HepG2 (cell line): ENCODE measurements around the gene KLHL7. TPM values are rescaled to one million over a fixed set of nuclear protein-coding genes. Genes with fewer than 3 reads are reported as not detected.

ENCODE experiments used
- FOXC1 ChIP-seq: sonication (generic); formaldehyde crosslinking; IDR thresholded peaks from 2 replicates; pipeline ENCODE4 v1.8.0; 2022; ENCODE audit warnings: mild to moderate bottlenecking, missing genetic modification reagents, borderline replicate concordance
- MED13 ChIP-seq: sonication (generic); formaldehyde crosslinking; IDR thresholded peaks from 2 replicates; pipeline ENCODE4 v1.5.0; 2020; ENCODE audit warnings: missing genetic modification reagents
- NFKB2 ChIP-seq: sonication (generic); formaldehyde crosslinking; IDR thresholded peaks from 2 replicates; pipeline ENCODE4 v1.4.0; 2020; ENCODE audit warnings: missing genetic modification reagents, borderline replicate concordance
- RARG ChIP-seq: sonication (generic); formaldehyde crosslinking; IDR thresholded peaks from 2 replicates; pipeline ENCODE4 v1.4.0; 2020; ENCODE audit warnings: low read depth, mild to moderate bottlenecking, missing genetic modification reagents
- polyA plus RNA-seq, 8 experiments: library from polyadenylated mRNA; depleted of rRNA in 3 of 8; stranded (reverse) in 7 of 8; unstranded in 1 of 8; fragments of >200 nt; fragmentation: Illumina TruSeq in 4 of 8; extraction: Trizol in 4 of 8; gene quantifications; 2 replicates each; pipeline versions ENCODE4 v1.2.1 to v1.2.3, GENCODE V29; 2011 to 2016; ENCODE audit warnings: low read depth in 4 of 8, missing spikeins in 1 of 8, mixed read lengths in 1 of 8; ENCODE audit not compliant: insufficient read depth in 1 of 8
- total RNA-seq, 5 experiments: library from RNA; depleted of rRNA; stranded (reverse); fragments of >200 nt; fragmentation: Illumina TruSeq; extraction: Trizol; gene quantifications; 2 replicates each; pipeline ENCODE4 v1.2.3, GENCODE V29; 2016; ENCODE audit warnings: low read depth in 1 of 5
- TF ChIP-seq, protein P1 (sequence below): sonication (generic); formaldehyde crosslinking; IDR thresholded peaks from 2 replicates; pipeline ENCODE4 v1.5.0; 2020; ENCODE audit warnings: mild to moderate bottlenecking, missing genetic modification reagents
- TF ChIP-seq, protein P2 (sequence below): sonication (generic); formaldehyde crosslinking; IDR thresholded peaks from 2 replicates; pipeline ENCODE4 v1.4.0; 2020; ENCODE audit warnings: missing genetic modification reagents
- TF ChIP-seq, protein P3 (sequence below): sonication (generic); formaldehyde crosslinking; IDR thresholded peaks from 2 replicates; pipeline ENCODE4 v1.4.0; 2020; ENCODE audit warnings: missing genetic modification reagents, borderline replicate concordance
- TF ChIP-seq, protein P4 (sequence below): sonication (generic); formaldehyde crosslinking; IDR thresholded peaks from 2 replicates; pipeline ENCODE4 v1.5.1; 2020; ENCODE audit warnings: mild to moderate bottlenecking, moderate library complexity, missing genetic modification reagents
- TF ChIP-seq, protein P5 (sequence below): IDR thresholded peaks from 2 replicates; pipeline ENCODE4 v1.6.1; 2018; ENCODE audit warnings: missing genetic modification reagents, mild to moderate bottlenecking, missing compliant biosample characterization
- TF ChIP-seq, protein P6 (sequence below), 2 experiments: IDR thresholded peaks; 2 replicates each; pipeline ENCODE4 v1.6.1; 2011 to 2012; ENCODE audit warnings: low read length in 2 of 2, borderline replicate concordance in 1 of 2, low read depth in 1 of 2, mild to moderate bottlenecking in 1 of 2, moderate library complexity in 1 of 2

Gene KLHL7
- total and polyA plus RNA-seq, 2 of the 13 experiments (the other 11 are each of a cell fraction or from before 2014, with no cell fraction given) = 16.2 to 34.4 TPM

DNA sequence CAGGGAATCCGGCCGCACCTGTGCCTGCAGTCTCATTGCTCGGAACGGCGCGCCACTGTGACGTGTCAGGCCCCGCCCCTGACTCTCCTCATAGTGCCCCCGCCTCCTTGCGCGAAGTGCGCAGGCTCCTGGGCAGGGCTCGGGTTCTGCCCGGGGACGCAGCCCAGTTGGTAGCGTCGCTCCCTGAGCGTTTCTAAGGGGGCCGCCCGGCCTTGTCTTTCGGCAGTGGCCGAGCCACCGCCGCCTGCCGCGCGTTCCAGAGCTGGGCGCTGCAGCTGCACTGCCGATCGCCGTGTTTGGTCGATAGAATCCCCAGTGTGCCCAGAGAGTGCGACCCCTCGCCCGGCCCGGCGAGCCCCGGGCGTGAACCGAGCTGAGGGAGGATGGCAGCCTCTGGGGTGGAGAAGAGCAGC is at the start of gene KLHL7 (continued):
- TF ChIP-seq, protein P1, sequence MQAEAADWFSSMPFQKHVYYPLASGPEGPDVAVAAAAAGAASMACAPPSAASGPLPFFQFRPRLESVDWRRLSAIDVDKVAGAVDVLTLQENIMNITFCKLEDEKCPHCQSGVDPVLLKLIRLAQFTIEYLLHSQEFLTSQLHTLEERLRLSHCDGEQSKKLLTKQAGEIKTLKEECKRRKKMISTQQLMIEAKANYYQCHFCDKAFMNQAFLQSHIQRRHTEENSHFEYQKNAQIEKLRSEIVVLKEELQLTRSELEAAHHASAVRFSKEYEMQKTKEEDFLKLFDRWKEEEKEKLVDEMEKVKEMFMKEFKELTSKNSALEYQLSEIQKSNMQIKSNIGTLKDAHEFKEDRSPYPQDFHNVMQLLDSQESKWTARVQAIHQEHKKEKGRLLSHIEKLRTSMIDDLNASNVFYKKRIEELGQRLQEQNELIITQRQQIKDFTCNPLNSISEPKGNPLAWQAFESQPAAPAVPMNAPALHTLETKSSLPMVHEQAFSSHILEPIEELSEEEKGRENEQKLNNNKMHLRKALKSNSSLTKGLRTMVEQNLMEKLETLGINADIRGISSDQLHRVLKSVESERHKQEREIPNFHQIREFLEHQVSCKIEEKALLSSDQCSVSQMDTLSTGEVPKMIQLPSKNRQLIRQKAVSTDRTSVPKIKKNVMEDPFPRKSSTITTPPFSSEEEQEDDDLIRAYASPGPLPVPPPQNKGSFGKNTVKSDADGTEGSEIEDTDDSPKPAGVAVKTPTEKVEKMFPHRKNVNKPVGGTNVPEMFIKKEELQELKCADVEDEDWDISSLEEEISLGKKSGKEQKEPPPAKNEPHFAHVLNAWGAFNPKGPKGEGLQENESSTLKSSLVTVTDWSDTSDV = no peak
- TF ChIP-seq, protein P2, sequence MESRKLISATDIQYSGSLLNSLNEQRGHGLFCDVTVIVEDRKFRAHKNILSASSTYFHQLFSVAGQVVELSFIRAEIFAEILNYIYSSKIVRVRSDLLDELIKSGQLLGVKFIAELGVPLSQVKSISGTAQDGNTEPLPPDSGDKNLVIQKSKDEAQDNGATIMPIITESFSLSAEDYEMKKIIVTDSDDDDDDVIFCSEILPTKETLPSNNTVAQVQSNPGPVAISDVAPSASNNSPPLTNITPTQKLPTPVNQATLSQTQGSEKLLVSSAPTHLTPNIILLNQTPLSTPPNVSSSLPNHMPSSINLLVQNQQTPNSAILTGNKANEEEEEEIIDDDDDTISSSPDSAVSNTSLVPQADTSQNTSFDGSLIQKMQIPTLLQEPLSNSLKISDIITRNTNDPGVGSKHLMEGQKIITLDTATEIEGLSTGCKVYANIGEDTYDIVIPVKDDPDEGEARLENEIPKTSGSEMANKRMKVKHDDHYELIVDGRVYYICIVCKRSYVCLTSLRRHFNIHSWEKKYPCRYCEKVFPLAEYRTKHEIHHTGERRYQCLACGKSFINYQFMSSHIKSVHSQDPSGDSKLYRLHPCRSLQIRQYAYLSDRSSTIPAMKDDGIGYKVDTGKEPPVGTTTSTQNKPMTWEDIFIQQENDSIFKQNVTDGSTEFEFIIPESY (CRISPR knock-in tag) = no peak
- TF ChIP-seq, protein P3, sequence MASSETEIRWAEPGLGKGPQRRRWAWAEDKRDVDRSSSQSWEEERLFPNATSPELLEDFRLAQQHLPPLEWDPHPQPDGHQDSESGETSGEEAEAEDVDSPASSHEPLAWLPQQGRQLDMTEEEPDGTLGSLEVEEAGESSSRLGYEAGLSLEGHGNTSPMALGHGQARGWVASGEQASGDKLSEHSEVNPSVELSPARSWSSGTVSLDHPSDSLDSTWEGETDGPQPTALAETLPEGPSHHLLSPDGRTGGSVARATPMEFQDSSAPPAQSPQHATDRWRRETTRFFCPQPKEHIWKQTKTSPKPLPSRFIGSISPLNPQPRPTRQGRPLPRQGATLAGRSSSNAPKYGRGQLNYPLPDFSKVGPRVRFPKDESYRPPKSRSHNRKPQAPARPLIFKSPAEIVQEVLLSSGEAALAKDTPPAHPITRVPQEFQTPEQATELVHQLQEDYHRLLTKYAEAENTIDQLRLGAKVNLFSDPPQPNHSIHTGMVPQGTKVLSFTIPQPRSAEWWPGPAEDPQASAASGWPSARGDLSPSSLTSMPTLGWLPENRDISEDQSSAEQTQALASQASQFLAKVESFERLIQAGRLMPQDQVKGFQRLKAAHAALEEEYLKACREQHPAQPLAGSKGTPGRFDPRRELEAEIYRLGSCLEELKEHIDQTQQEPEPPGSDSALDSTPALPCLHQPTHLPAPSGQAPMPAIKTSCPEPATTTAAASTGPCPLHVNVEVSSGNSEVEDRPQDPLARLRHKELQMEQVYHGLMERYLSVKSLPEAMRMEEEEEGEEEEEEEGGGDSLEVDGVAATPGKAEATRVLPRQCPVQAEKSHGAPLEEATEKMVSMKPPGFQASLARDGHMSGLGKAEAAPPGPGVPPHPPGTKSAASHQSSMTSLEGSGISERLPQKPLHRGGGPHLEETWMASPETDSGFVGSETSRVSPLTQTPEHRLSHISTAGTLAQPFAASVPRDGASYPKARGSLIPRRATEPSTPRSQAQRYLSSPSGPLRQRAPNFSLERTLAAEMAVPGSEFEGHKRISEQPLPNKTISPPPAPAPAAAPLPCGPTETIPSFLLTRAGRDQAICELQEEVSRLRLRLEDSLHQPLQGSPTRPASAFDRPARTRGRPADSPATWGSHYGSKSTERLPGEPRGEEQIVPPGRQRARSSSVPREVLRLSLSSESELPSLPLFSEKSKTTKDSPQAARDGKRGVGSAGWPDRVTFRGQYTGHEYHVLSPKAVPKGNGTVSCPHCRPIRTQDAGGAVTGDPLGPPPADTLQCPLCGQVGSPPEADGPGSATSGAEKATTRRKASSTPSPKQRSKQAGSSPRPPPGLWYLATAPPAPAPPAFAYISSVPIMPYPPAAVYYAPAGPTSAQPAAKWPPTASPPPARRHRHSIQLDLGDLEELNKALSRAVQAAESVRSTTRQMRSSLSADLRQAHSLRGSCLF (CRISPR knock-in tag) = no peak
- TF ChIP-seq FOXC1 (CRISPR knock-in tag) (peak; percentile 97), NFKB2 (CRISPR knock-in tag) (peak; percentile 46; the same call in 1 of the 2 replicates), RARG (CRISPR knock-in tag) (no peak), MED13 (CRISPR knock-in tag) (peak; percentile 45; the same call in 1 of the 2 replicates)
- TF ChIP-seq, protein P4, sequence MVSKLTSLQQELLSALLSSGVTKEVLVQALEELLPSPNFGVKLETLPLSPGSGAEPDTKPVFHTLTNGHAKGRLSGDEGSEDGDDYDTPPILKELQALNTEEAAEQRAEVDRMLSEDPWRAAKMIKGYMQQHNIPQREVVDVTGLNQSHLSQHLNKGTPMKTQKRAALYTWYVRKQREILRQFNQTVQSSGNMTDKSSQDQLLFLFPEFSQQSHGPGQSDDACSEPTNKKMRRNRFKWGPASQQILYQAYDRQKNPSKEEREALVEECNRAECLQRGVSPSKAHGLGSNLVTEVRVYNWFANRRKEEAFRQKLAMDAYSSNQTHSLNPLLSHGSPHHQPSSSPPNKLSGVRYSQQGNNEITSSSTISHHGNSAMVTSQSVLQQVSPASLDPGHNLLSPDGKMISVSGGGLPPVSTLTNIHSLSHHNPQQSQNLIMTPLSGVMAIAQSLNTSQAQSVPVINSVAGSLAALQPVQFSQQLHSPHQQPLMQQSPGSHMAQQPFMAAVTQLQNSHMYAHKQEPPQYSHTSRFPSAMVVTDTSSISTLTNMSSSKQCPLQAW (CRISPR knock-in tag) = peak; percentile 73; the same call in 1 of the 2 replicates
- TF ChIP-seq, protein P5, sequence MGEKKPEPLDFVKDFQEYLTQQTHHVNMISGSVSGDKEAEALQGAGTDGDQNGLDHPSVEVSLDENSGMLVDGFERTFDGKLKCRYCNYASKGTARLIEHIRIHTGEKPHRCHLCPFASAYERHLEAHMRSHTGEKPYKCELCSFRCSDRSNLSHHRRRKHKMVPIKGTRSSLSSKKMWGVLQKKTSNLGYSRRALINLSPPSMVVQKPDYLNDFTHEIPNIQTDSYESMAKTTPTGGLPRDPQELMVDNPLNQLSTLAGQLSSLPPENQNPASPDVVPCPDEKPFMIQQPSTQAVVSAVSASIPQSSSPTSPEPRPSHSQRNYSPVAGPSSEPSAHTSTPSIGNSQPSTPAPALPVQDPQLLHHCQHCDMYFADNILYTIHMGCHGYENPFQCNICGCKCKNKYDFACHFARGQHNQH (CRISPR knock-in tag) = peak; percentile 54; the same call in 1 of the 2 replicates
- TF ChIP-seq, protein P6, sequence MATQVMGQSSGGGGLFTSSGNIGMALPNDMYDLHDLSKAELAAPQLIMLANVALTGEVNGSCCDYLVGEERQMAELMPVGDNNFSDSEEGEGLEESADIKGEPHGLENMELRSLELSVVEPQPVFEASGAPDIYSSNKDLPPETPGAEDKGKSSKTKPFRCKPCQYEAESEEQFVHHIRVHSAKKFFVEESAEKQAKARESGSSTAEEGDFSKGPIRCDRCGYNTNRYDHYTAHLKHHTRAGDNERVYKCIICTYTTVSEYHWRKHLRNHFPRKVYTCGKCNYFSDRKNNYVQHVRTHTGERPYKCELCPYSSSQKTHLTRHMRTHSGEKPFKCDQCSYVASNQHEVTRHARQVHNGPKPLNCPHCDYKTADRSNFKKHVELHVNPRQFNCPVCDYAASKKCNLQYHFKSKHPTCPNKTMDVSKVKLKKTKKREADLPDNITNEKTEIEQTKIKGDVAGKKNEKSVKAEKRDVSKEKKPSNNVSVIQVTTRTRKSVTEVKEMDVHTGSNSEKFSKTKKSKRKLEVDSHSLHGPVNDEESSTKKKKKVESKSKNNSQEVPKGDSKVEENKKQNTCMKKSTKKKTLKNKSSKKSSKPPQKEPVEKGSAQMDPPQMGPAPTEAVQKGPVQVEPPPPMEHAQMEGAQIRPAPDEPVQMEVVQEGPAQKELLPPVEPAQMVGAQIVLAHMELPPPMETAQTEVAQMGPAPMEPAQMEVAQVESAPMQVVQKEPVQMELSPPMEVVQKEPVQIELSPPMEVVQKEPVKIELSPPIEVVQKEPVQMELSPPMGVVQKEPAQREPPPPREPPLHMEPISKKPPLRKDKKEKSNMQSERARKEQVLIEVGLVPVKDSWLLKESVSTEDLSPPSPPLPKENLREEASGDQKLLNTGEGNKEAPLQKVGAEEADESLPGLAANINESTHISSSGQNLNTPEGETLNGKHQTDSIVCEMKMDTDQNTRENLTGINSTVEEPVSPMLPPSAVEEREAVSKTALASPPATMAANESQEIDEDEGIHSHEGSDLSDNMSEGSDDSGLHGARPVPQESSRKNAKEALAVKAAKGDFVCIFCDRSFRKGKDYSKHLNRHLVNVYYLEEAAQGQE (IDR thresholded peaks at IDR 0.05; ENCODE audit: borderline replicate concordance in 1 of 2, low read depth in 1 of 2, low read length in 2 of 2) = 0 out of 4 replicates have a peak, but pooled peaks of 1 of the 2 experiments have one; percentile 66
